Adrenal gland (tissue), 12 donors: ENCODE measurements around the gene PCDH9. TPM values are rescaled to one million over a fixed set of nuclear protein-coding genes. Genes with fewer than 3 reads are reported as not detected.

Experiments
- DNase-seq, 7 donors: peaks; one replicate each; pipeline ENCODE4 v3.0.0-alpha.2; 2019 to 2020
- H3K27ac ChIP-seq, 5 donors: fragments of 200-600 bp; sonication (generic) in 4 of 5; 1 replicate in 3 of 5; 2 replicates in 2 of 5; pipeline versions ENCODE4 v1.5.1 to v1.8.0; 2016 to 2020; ENCODE audit warnings: mild to moderate bottlenecking in 1 of 5
- H3K27me3 ChIP-seq: fragments of 200-600 bp; 2 replicates; pipeline ENCODE4 v1.8.0; 2021
- H3K36me3 ChIP-seq, 2 donors: fragments of 200-600 bp; replicated peaks in 1 of 2; 1 replicate in 1 of 2; 2 replicates in 1 of 2; pipeline versions ENCODE4 v1.5.1 to v1.8.0; 2018 to 2022
- H3K4me1 ChIP-seq, 2 donors: fragments of 200-600 bp; replicated peaks in 1 of 2; 1 replicate in 1 of 2; 2 replicates in 1 of 2; pipeline versions ENCODE4 v1.5.1 to v1.8.0; 2018 to 2021
- H3K4me3 ChIP-seq, 4 donors: fragments of 200-600 bp; sonication (generic) in 3 of 4; one replicate each; pipeline ENCODE4 v1.5.1; 2016 to 2018
- H3K9me3 ChIP-seq, 3 donors: fragments of 200-600 bp; sonication (generic) in 1 of 3; replicated peaks in 1 of 3; 1 replicate in 2 of 3; 2 replicates in 1 of 3; pipeline versions ENCODE4 v1.5.1 to v1.8.0; 2016 to 2021
- CTCF ChIP-seq, 6 experiments: fragments of 450-650 bp in 4 of 6; fragments of 200-600 bp in 2 of 6; sonication (generic) in 1 of 6; IDR thresholded peaks; 1 replicate in 5 of 6; 2 replicates in 1 of 6; pipeline versions ENCODE4 v1.5.1 to v1.8.0; 2016 to 2021; ENCODE audit warnings: antibody characterized with exemption in 6 of 6, mild to moderate bottlenecking in 2 of 6, moderate library complexity in 1 of 6
- POLR2A ChIP-seq, 2 donors: fragments of 450-650 bp; IDR thresholded peaks; one replicate each; pipeline ENCODE4 v1.6.1; 2017; ENCODE audit warnings: antibody characterized with exemption in 2 of 2, mild to moderate bottlenecking in 2 of 2, moderate library complexity in 1 of 2
- WGBS, 4 donors: extraction: QIAGEN DNeasy Blood & Tissue Kit in 2 of 4; methylation state at CpG; one replicate each; pipeline versions ENCODE4 v1.1.5 to v1.1.7; 2013 to 2017; 5-methylcytosine and 5-hydroxymethylcytosine counted together
- intact Hi-C, 2 donors: fragments of 100-400 bp; cut with DNase I; formaldehyde crosslinking; loops; one replicate each; pipeline versions ENCODE4 v1.14.1 to v1.15.0; 2022 to 2023
- polyA plus RNA-seq, 3 donors: library from polyadenylated mRNA; stranded (reverse); fragments of 200-250 nt in 2 of 3; fragments of 350-450 nt in 1 of 3; fragmentation: Illumina TruSeq in 1 of 3; extraction: RNeasy Lipid Tissue Mini Kit (QIAGEN cat#74804) in 1 of 3; gene quantifications; one replicate each; pipeline ENCODE4 v1.2.3, GENCODE V29; 2013 to 2014
- total RNA-seq, 9 donors: library from RNA; depleted of rRNA in 4 of 9; stranded (reverse); fragments of >200 nt in 4 of 9; fragments of 120-200 nt in 1 of 9; fragmentation: NEBNext Ultra II Directional in 1 of 9; extraction: Animal tissue kit (Norgen Biotek cat#: 25700) in 1 of 9; gene quantifications; one replicate each; pipeline versions ENCODE4 v1.1.0 to v1.2.4, GENCODE V29; 2013 to 2023
- donor health status: healthy with polysubstance abuse.
- donor health status: Bipolar disorder and iron deficiency.
- donor health status: DM: yes; HTN: yes; CAD: no.
- donor health status: DM: no; HTN: no; CAD: no.
- donor health status: DM: no; HTN: no; CAD: no.
- donor health status: DM: yes; HTN: yes; CAD: no.

Gene PCDH9
- total and polyA plus RNA-seq, 12 donors: 0.71 to 10.9 (median 3.6) TPM

- no peak overlapping the region for H3K27ac ChIP-seq
- TF ChIP-seq CTCF (IDR thresholded peaks at IDR 0.05): no peak
- TF ChIP-seq POLR2A (IDR thresholded peaks at IDR 0.05): no peak
- 76 to 100% (median 86%) methylated on average over 1 of the region's 1 CpG for WGBS, 4 donors
- H3K36me3 ChIP-seq: no peaks in the 10 kb centered on the region
- H3K4me1 ChIP-seq: no peaks in the 10 kb centered on the region
- no peak for DNase-seq
- H3K27me3 ChIP-seq: no peaks in the 10 kb centered on the region
- no peaks in the 10 kb centered on the region for H3K9me3 ChIP-seq
- H3K4me3 ChIP-seq: no peak overlapping the region
- intact Hi-C loops: no loop called here
These were observed 136.1 kb downstream of the PCDH9 start for GRCh38 chr13:67094078-67094477.

GRCh38 chr13:67091603-67092002 is 138.5 kb downstream of the PCDH9 start:
- no peaks in the 10 kb centered on the region for H3K27me3 ChIP-seq
- no peaks in the 10 kb centered on the region for H3K36me3 ChIP-seq
- TF ChIP-seq POLR2A (IDR thresholded peaks at IDR 0.05): no peak
- no peak for TF ChIP-seq CTCF (IDR thresholded peaks at IDR 0.05)
- 46 to 93% (median 69%) methylated on average over 1 of the region's 1 CpG for WGBS, 4 donors
- DNase-seq: no peak
- H3K27ac ChIP-seq: no peak overlapping the region
- intact Hi-C loops: no loop called here
- no peaks in the 10 kb centered on the region for H3K4me1 ChIP-seq
- no peaks in the 10 kb centered on the region for H3K9me3 ChIP-seq
- no peak overlapping the region for H3K4me3 ChIP-seq

- Histone ChIP-seq H3K4me1 (no peaks in the 10 kb centered on the region), H3K9me3 (no peaks in the 10 kb centered on the region), H3K27ac (no peak overlapping the region), H3K4me3 (no peak overlapping the region), H3K27me3 (no peaks in the 10 kb centered on the region), H3K36me3 (no peaks in the 10 kb centered on the region)
- DNase-seq: no peak
- WGBS, 4 donors: 57 to 61% (median 59%) methylated on average over 2 of the region's 2 CpGs
- TF ChIP-seq POLR2A (IDR thresholded peaks at IDR 0.05): no peak
- TF ChIP-seq CTCF (IDR thresholded peaks at IDR 0.05): no peak
- intact Hi-C loops: no loop called here
These were observed 139.3 kb downstream of the PCDH9 start for GRCh38 chr13:67090856-67091255.

- H3K27ac ChIP-seq: no peak overlapping the region
- 63 to 75% (median 70%) methylated on average over 2 of the region's 2 CpGs for whole genome bisulfite sequencing, 4 donors
These were observed 142.6 kb downstream of the PCDH9 start for GRCh38 chr13:67087527-67087926.

More at GRCh38 chr13:67087527-67087926, 142.6 kb downstream of the PCDH9 start:
- no peak for DNase-seq
- Histone ChIP-seq H3K27me3 (no peaks in the 10 kb centered on the region), H3K9me3 (no peaks in the 10 kb centered on the region), H3K4me1 (no peaks in the 10 kb centered on the region), H3K36me3 (no peaks in the 10 kb centered on the region), H3K4me3 (no peak overlapping the region)
- no peak for TF ChIP-seq CTCF (IDR thresholded peaks at IDR 0.05)
- TF ChIP-seq POLR2A (IDR thresholded peaks at IDR 0.05): no peak
- intact Hi-C loops: no loop called here
